ENCODE results near the gene NUDT22. TPM values are rescaled to one million over a fixed set of nuclear protein-coding genes. Genes with fewer than 3 reads are reported as not detected.

The NUDT22 gene
- total and polyA plus RNA-seq, 2 of the 8 experiments (the other 6 are each of a cell fraction or from before 2014, with no cell fraction given), result 43.4 to 69.0 TPM

DNA sequence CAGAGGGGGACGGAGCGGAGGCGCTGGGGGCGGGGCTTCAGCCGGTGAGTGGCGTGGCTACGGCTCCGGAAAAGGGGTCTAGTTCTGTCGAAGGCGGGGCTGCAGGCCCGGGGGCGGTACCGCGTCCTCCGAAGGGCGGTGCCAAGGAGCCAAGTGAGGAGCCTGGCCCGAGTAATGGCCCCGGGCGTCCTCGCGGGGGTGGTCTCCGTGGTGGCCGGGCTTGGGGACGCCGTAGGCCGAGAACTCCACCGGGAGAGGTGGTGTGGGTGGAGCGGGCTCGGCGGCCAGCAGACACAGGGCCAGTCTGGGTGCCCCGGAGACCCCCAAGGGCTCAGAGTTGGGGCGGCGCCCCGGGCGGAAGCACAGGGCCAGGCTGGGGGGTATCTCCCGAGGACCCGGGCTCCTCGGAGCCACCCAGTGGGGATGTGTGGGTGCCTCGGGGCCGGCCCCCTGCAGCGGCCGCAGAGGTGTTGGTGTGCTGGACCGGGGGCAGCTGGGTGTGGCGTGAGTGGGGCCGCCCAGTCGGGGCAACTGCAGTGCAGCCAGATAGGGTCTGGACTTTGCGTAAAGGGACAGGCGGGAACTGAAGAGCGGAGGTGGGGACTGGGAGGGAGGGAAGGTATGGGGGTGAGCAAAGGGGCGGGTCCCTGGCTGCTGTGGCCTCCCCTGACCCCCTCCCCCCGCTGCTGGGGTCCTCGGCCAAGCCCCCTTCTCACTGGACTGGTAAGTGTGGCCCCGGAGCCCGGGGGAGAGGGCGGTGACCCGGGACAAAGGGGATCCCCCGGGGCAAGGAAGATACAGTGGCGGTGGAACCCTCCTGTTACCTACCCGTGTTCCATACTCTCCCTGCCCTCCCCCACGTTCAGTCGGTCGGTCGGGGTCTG is 15.7 kb downstream of the NUDT22 start (continued):
- no peak for TF ChIP-seq RAD21 (IDR thresholded peaks at IDR 0.05 in 1 of 2, conservative IDR thresholded peaks at IDR 0.05 in 1 of 2; ENCODE audit: low read depth in 2 of 2, low read length in 2 of 2)
- TF ChIP-seq POLR2A (IDR thresholded peaks at IDR 0.05; ENCODE audit: control extremely low read depth in 1 of 2, low read depth in 2 of 2, low read length in 2 of 2), result peak in 1 of 2 experiments; percentile 54; a peak in 2 of 3 replicates
- TF ChIP-seq, protein P1, sequence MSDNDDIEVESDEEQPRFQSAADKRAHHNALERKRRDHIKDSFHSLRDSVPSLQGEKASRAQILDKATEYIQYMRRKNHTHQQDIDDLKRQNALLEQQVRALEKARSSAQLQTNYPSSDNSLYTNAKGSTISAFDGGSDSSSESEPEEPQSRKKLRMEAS (IDR thresholded peaks at IDR 0.05), result no peak
- TF ChIP-seq SP1 (IDR thresholded peaks at IDR 0.05; ENCODE audit: low read depth, low read length), result peak; percentile 45; the same call in 1 of the 2 replicates
- no peak for TF ChIP-seq SIN3A (conservative IDR thresholded peaks at IDR 0.05 in 1 of 2, IDR thresholded peaks at IDR 0.05 in 1 of 2; ENCODE audit: low read depth in 1 of 2, low read length in 2 of 2)

Measured in H1 (cell line).